Effector memory CD8-positive, alpha-beta T cell (primary cell): ENCODE data around the gene CACNA2D1.
A peak's percentile ranks its signal among the peaks of the same experiment; 100 is the strongest.
"Not testable (repeated sequence)": the region's sequence is repeated elsewhere in the genome, so short reads cannot be mapped to it uniquely, and the experiment has no call there.

Experiments used
- ATAC-seq: fragments of 150-1000 bp; cut with Tn5 transposase; replicated peaks from 2 replicates; pipeline ENCODE4 v1.10.0; 2021; ENCODE audit warnings: mild to moderate bottlenecking, moderate library complexity
- DNase-seq, 3 experiments: peaks; one replicate each; pipeline ENCODE4 v3.0.0; 2021
- H3K27ac Mint-ChIP-seq, 2 donors: one replicate each; pipeline ENCODE4 v1.8.0; 2022; ENCODE audit warnings: mild to moderate bottlenecking in 2 of 2, mixed read lengths in 2 of 2, moderate library complexity in 2 of 2
- H3K27me3 Mint-ChIP-seq, 2 donors: one replicate each; pipeline ENCODE4 v1.8.0; 2022; ENCODE audit warnings: mixed read lengths in 2 of 2
- H3K36me3 Mint-ChIP-seq: one replicate; pipeline ENCODE4 v1.8.0; 2022; ENCODE audit warnings: mild to moderate bottlenecking, moderate library complexity, mixed read lengths; ENCODE audit not compliant: insufficient read depth
- H3K4me1 Mint-ChIP-seq, 2 donors: one replicate each; pipeline ENCODE4 v1.8.0; 2022; ENCODE audit warnings: low read depth in 2 of 2, mixed read lengths in 2 of 2
- H3K4me3 Mint-ChIP-seq, 2 donors: one replicate each; pipeline ENCODE4 v1.8.0; 2022; ENCODE audit warnings: mild to moderate bottlenecking in 2 of 2, mixed read lengths in 2 of 2, moderate library complexity in 2 of 2
- H3K9me3 Mint-ChIP-seq, 2 donors: one replicate each; pipeline ENCODE4 v1.8.0; 2022; ENCODE audit warnings: mixed read lengths in 2 of 2

Gene CACNA2D1

DNA sequence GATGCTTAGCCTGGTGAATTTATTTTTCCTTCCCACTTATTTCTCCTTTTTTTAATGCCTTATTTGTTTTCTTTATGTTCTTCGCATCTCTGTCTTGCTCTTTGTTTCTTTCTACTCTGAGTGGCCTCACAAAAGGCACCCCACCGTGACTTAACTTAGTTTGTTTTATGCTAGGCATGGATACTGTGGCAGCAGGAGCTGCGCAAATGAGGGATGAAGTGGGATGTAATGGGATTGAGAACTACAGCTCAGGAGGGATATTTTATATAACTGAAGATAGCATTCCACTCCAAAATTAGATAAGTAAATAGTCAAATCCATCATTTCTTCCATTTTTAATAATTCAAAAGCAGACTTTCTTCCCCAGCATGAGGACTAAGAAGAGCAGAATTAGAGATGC, 1.7 kb upstream of the CACNA2D1 start:
- Mint-ChIP-seq H3K4me1 (peaks cover 0 to 5% of the 10 kb centered on the region in 2 donors), H3K9me3 (peaks cover 0 to 3% of the 10 kb centered on the region in 2 donors), H3K36me3 (peaks cover 3% of the 10 kb centered on the region), H3K27me3 (peaks cover 6 to 34% of the 10 kb centered on the region in 2 donors), H3K4me3 (no peak overlapping the region), H3K27ac (no peak overlapping the region)
- no peak for DNase-seq
- ATAC-seq = no peak

DNA sequence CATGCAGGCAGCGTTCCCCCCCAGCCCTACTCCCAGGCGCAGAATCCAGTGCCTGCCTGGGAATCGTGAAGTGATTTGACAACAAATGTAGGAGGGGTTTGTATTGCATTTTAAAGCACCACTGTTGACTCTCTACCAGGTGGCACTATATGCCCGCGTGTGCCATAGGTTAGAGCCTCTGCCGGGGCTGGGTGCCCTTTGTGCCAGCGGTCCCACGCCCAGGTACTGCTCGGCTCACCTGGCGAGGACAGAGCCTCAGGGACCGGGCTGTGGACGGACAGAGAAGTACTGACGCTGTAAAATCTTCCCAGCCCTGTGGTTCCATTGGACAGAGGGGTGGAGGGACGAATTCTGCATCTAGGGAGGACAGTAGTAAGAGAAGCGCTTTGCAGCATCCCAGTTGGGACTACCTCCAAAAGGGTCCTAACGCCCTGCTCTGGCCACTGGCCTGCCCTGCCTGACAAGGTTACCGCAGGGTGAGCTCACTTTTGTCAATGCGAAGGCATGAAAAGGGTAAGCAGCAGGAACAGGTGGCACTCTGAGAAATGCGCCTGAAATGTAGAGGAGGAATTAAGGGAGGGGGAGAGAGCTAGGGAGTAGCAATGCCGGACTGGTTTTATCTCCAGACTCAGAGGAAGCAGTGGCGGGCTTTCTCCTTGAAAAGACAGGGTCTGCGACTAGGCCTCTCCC, 788 bp upstream of the CACNA2D1 start:
- Mint-ChIP-seq H3K27me3 (peaks cover 6 to 34% of the 10 kb centered on the region in 2 donors), H3K27ac (no peak overlapping the region), H3K36me3 (peaks cover 3% of the 10 kb centered on the region), H3K9me3 (peaks cover 0 to 3% of the 10 kb centered on the region in 2 donors), H3K4me1 (peaks cover 0 to 5% of the 10 kb centered on the region in 2 donors), H3K4me3 (peak overlapping the region in 1 of 2 donors; percentile 58)
- DNase-seq = no peak
- ATAC-seq = no peak

DNA sequence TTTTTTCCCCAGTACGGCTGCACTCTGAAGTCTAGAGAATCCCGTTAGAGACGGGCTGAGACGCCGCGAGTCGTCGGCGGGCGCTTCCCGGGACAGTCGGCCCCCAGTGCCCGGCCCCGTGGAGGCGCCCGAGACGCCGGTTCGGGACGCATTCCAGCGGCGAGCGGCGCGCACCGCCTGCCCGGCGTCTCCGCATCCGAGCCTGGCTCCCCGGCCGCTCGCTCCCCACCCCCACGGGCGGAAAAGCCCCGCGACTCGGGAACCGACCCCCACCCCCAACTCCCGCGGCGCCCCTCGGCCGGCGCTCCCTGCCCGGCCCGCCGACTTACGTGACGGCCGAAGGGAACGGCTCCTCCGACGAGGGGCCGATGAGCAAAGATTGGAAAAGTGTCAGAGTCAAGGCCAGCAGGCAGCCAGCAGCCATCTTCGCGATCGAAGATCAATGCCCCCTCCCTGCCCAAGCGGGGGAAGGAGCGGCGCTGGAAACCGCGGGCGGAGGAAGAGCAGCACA, 486 bp downstream of the CACNA2D1 start:
- no peak for DNase-seq
- no peak for ATAC-seq
- H3K4me3 Mint-ChIP-seq = peak overlapping the region; percentile 46 to 58
- H3K27ac Mint-ChIP-seq = no peak overlapping the region
- H3K4me1 Mint-ChIP-seq = peaks cover 0 to 5% of the 10 kb centered on the region in 2 donors
- peaks cover 0 to 3% of the 10 kb centered on the region in 2 donors for H3K9me3 Mint-ChIP-seq
- peaks cover 6 to 34% of the 10 kb centered on the region in 2 donors for H3K27me3 Mint-ChIP-seq
- H3K36me3 Mint-ChIP-seq = peaks cover 3% of the 10 kb centered on the region

DNA sequence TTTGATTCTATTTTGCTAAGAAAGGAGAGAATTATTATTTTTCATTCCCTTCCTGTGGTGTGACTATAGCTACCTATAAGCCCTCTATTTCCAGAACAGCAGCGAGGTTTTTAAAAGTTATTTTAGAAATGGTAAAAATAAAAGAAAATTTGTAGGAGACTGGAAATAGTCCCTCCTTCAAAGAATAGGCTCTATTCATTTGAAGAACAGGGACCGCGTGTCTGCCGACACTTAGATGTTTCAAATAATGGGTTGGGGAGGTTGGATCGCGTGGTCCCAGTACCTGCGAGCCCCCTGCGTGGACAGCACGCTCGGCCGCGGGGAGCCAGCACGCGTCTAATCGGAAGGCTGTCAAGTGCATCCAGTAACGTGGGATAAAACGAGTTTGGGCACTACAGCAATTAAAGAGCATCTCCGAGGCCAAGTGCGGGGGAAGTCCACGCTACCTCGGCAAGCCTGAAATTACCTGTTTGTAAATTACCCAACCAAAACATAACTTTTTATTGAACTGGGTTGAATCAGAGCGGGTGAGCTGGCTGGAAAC, 1.0 kb downstream of the CACNA2D1 start:
- Mint-ChIP-seq H3K36me3 (peaks cover 3% of the 10 kb centered on the region), H3K27me3 (peaks cover 6 to 34% of the 10 kb centered on the region in 2 donors), H3K9me3 (peaks cover 0 to 3% of the 10 kb centered on the region in 2 donors), H3K27ac (no peak overlapping the region), H3K4me3 (peak overlapping the region; percentile 40 to 58), H3K4me1 (peaks cover 0 to 5% of the 10 kb centered on the region in 2 donors)
- ATAC-seq (no peak), DNase-seq (no peak)

DNA sequence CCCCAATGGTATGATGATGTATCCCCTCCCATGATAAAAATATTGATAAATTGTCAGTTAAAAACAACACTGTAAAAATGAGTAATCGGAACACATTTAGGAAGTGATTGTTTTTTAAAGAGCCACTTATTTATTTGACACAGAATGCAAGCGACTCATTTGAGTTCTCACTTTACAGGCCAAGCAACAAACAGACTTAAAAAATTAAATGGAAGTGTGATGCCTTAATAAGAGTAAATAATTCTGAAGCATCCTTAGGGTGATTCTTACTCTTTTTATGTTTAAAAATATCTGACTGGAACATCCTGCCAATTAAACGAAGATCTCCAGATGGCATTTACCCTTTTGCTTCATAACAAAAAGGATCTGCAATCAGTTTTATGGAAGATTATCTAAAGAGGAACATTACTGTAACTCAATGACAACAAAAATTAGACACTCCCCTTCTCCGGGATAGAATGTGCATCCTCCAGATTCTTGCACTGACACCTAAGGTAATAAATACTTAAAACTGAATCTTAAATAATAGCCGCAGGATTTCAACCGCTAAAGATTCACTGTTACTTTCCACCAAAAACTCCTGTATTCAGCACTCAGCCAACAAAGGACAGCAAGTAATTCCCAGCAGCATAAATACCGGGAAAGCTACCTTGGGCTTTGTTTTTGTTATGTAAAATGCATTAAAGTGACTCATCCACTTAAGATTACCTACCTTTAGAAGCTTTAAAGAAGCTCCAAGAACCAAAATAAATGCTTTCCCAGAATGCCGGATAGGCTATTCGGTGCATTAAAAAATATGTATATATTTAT, 1.7 kb downstream of the CACNA2D1 start:
- ATAC-seq = no peak

DNA sequence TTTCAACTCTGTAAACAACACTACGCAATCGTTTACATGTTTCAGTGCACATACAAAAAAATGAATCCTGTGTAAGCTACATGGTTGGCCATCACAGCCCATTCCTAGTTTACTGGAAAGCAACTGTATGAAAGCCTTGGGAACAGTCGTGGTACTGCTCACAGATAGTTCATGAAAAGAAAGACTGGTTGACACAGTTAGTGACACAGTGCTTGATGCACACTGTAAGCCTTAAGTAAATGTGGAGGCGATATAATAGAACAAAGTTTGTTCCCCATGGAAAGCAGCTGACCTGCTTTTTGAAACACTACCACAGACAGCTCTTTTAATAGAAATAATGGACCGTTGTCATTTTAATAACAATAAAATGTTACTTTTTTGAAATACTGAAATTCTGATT, 5.1 kb downstream of the CACNA2D1 start:
- H3K27me3 Mint-ChIP-seq = peaks cover 0 to 15% of the 10 kb centered on the region in 2 donors
- peaks cover 3% of the 10 kb centered on the region for H3K36me3 Mint-ChIP-seq
- H3K4me3 Mint-ChIP-seq = no peak overlapping the region
- DNase-seq = no peak
- H3K4me1 Mint-ChIP-seq = no peaks in the 10 kb centered on the region
- no peak overlapping the region for H3K27ac Mint-ChIP-seq
- ATAC-seq = no peak
- H3K9me3 Mint-ChIP-seq = no peaks in the 10 kb centered on the region

More for the DNA sequence above, 1.7 kb downstream of the CACNA2D1 start:
- Mint-ChIP-seq H3K4me3 (no peak overlapping the region), H3K4me1 (peaks cover 0 to 5% of the 10 kb centered on the region in 2 donors), H3K27ac (no peak overlapping the region), H3K9me3 (peaks cover 0 to 3% of the 10 kb centered on the region in 2 donors), H3K27me3 (peaks cover 6 to 34% of the 10 kb centered on the region in 2 donors), H3K36me3 (peaks cover 3% of the 10 kb centered on the region)
- no peak for DNase-seq

DNA sequence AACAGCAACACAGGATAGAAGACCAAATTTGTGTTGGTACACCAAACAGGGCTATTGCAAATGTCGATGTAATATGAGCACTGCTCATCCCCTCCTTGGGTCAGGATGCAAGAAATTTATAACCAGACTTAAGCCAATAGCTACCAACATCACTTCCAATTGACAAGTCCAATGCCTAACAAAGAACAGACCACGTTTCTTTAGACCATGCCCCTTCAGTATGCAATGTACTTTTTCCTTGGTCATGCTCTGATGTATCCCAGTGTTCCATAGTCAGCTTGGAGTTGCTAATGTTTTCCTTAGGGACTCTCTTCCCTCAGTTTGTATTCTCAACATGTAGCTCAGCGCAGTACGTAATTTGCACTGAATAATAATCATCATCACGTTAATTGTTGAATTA, 7.8 kb downstream of the CACNA2D1 start:
- Mint-ChIP-seq H3K4me3 (no peak overlapping the region), H3K27me3 (no peaks in the 10 kb centered on the region), H3K9me3 (no peaks in the 10 kb centered on the region), H3K4me1 (no peaks in the 10 kb centered on the region), H3K36me3 (no peaks in the 10 kb centered on the region), H3K27ac (no peak overlapping the region)
- ATAC-seq (no peak), DNase-seq (no peak)

DNA sequence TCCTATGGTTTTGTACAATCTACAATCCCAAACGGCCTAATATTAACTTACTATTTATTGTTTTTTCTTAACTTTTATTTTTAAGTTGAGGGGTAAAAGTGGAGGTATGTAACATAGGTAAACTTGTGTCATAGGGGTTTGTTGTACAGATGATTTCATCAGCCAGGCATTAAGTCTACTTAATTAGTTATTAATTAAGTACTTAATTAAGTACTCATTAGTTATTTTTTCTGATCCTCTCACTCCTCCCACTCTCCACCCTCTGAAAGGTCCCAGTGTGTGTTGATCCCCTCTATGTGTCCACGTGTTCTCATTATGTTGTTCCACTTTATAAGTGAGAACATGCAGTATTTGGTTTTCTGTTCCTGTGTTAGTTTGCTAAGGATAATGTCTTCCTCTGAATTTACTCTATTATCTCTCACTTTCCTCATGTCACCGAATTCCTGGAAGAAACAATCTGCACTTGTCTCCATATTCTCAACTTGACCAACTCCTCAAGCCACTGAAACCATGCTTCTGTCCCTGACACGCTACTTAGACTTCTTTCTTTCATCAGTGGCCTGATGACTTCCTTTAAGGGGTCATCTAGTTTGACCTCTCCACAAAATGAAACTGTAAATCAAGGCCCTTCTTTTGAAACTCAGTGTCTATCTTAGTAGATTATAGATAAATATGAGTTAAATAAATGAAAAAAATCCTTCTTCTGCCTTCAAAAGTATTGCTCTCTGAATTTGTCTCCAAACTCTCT, 9.1 kb downstream of the CACNA2D1 start:
- DNase-seq (no peak), ATAC-seq (no peak)
- Mint-ChIP-seq H3K4me3 (no peak overlapping the region), H3K27ac (no peak overlapping the region), H3K27me3 (no peaks in the 10 kb centered on the region), H3K4me1 (no peaks in the 10 kb centered on the region), H3K36me3 (no peaks in the 10 kb centered on the region), H3K9me3 (no peaks in the 10 kb centered on the region)

DNA sequence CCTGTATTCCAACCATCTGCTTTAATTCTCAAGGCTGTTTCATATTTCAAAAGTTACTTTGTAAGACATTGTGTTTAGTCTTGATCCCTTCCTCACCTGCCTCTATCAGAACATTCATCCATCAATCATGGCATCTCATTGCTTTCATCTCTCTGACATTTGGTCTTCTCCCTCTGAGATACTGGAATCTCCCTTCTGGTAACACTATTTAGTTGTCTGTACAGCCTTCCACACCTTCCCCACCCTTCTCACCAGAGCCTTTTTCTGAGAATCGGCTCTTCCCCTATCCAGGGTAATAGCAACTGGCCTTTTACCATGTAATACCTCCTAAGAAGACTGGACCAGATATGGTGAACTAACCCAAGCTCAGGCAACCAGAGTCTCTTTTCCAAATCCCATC, 10.1 kb downstream of the CACNA2D1 start:
- Mint-ChIP-seq H3K4me1 (no peaks in the 10 kb centered on the region), H3K36me3 (no peaks in the 10 kb centered on the region), H3K27me3 (no peaks in the 10 kb centered on the region), H3K27ac (no peak overlapping the region), H3K4me3 (no peak overlapping the region), H3K9me3 (no peaks in the 10 kb centered on the region)
- no peak for DNase-seq
- no peak for ATAC-seq

DNA sequence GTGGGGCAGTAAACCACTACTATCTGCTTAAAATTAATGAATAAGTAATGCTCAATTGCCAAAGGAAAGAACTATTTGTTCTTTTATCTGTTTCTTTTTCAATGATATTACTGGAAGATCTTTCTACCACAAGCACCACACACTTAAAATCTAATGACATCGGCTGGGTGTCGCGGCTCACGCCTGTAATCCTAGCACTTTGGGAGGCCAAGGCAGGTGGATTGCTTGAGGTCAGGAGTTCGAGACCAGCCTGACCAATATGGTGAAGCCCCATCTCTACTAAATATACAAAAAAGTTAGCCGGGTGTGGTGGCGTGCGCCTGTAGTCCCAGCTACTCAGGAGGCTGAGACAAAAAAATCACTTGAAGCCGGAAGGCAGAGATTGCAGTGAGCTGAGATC, 10.8 kb downstream of the CACNA2D1 start:
- H3K4me1 Mint-ChIP-seq, H3K27me3 Mint-ChIP-seq, H3K4me3 Mint-ChIP-seq, DNase-seq, H3K27ac Mint-ChIP-seq, H3K36me3 Mint-ChIP-seq, ATAC-seq, H3K9me3 Mint-ChIP-seq: not testable (repeated sequence)

DNA sequence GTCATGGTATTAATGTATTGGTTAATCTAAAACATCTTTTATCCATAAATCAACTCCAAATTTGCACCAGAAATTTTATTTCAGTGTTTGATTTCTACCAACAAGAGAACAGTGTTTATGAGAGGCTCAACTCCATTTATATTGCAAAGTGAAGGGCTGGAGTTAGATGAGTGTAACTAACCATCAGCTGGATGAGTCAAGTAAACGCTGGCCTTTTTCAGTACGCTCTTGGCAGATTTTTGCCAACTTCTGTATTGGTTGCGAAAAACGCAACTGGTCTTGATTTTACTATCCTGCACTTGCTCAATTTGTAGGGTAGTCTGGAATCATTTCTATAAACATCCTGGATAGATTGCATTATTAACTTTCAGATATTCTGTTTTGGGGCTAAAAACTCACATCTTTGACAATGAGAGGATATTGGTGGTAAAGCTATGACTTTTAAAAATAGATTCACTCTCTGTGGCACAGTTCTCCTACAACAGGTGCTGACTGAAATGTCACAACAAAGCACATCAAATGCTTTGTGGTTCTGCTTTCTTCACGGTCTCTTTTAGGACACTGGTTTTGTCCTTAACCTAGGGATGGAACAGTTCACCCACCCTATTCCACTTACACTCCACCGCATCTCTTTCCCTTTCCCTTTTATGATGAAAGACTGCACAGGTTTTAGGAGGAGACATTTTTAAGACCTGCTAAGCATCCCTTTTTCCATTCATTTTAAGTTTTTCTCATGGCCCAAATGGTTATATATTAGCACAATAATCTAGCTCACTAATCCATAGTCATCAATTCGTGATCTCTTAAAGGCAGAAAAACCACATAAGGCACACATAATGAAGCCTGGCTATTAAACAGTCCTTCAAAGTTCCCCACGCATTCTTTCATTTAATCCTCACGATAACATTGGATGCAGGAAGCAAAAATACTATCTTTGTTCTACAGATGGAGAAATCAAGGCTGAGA, 12.8 kb downstream of the CACNA2D1 start:
- no peak for DNase-seq
- Mint-ChIP-seq H3K27me3 (no peaks in the 10 kb centered on the region), H3K36me3 (no peaks in the 10 kb centered on the region), H3K9me3 (no peaks in the 10 kb centered on the region), H3K4me3 (no peak overlapping the region), H3K27ac (no peak overlapping the region), H3K4me1 (no peaks in the 10 kb centered on the region)
- no peak for ATAC-seq

DNA sequence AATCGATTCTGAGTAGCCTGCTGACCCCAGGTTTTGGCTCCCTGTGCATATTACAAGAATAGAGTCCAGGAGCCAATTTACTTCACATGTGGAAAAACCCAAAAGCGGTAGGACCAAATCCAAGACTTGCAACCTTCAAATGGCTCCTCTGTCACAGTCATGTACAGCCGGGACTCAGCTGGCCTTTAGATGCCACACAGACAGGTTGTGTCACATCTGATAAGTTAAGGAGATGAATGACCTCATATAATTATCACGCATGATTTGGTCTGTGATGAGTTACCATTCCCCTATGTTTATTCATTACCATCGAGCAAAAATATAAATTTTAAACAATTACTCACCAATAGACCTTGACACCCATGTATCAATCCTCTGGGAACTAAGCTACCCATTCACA, 14.2 kb downstream of the CACNA2D1 start:
- ATAC-seq = no peak
- H3K4me3 Mint-ChIP-seq = no peak overlapping the region
- DNase-seq = no peak
- H3K27me3 Mint-ChIP-seq = no peaks in the 10 kb centered on the region
- H3K27ac Mint-ChIP-seq = no peak overlapping the region
- no peaks in the 10 kb centered on the region for H3K4me1 Mint-ChIP-seq
- H3K9me3 Mint-ChIP-seq = no peaks in the 10 kb centered on the region
- no peaks in the 10 kb centered on the region for H3K36me3 Mint-ChIP-seq
